Smooth muscle cell (in vitro differentiated cells): ENCODE results near the gene FBXL16. TPM values are rescaled to one million over a fixed set of nuclear protein-coding genes. Genes with fewer than 3 reads are reported as not detected.

Experiments used
- DNase-seq: peaks from one replicate; lab custom pipeline; 2025; ENCODE audit not compliant: unreplicated experiment; lab: John Stamatoyannopoulos, UW
- H2AFZ ChIP-seq: fragments of 200-600 bp; sonication (generic); 2 replicates; pipeline ENCODE4 v1.6.0; 2016; ENCODE audit warnings: antibody characterized with exemption, low read depth, mild to moderate bottlenecking
- H3F3A ChIP-seq: fragments of 200-600 bp; sonication (generic); 2 replicates; pipeline ENCODE4 v1.6.0; 2017; ENCODE audit warnings: antibody characterized with exemption, low read depth
- H3K27ac ChIP-seq: fragments of 200-600 bp; sonication (generic); 2 replicates; pipeline ENCODE4 v1.5.1; 2016; ENCODE audit warnings: low read depth, mild to moderate bottlenecking
- H3K27me3 ChIP-seq: fragments of 200-600 bp; sonication (generic); 2 replicates; pipeline ENCODE4 v1.6.1; 2016; ENCODE audit warnings: low read depth, mild to moderate bottlenecking
- H3K36me3 ChIP-seq: fragments of 200-600 bp; sonication (generic); 2 replicates; pipeline ENCODE4 v1.5.1; 2016; ENCODE audit warnings: low read depth
- H3K4me1 ChIP-seq: fragments of 200-600 bp; sonication (generic); 2 replicates; pipeline ENCODE4 v1.5.1; 2016; ENCODE audit warnings: low read depth
- H3K4me2 ChIP-seq: fragments of 200-600 bp; sonication (generic); 2 replicates; pipeline ENCODE4 v1.6.0; 2016; ENCODE audit warnings: mild to moderate bottlenecking
- H3K4me3 ChIP-seq: fragments of 200-600 bp; sonication (generic); 2 replicates; pipeline ENCODE4 v1.5.1; 2016; ENCODE audit warnings: mild to moderate bottlenecking
- H3K79me2 ChIP-seq: fragments of 200-600 bp; sonication (generic); 2 replicates; pipeline ENCODE4 v1.6.0; 2016; ENCODE audit warnings: low read depth, mild to moderate bottlenecking
- H3K9ac ChIP-seq: fragments of 200-600 bp; sonication (generic); 2 replicates; pipeline ENCODE4 v1.6.0; 2016; ENCODE audit warnings: low read depth
- H3K9me3 ChIP-seq: fragments of 200-600 bp; sonication (generic); replicated peaks from 2 replicates; pipeline ENCODE4 v1.5.1; 2016; ENCODE audit warnings: low read depth
- H4K20me1 ChIP-seq: fragments of 200-600 bp; sonication (generic); 2 replicates; pipeline ENCODE4 v1.6.0; 2016; ENCODE audit warnings: low read depth
- CTCF ChIP-seq: fragments of 200-600 bp; sonication (generic); IDR thresholded peaks from 2 replicates; pipeline ENCODE4 v1.5.1; 2017; ENCODE audit warnings: borderline replicate concordance, mild to moderate bottlenecking, antibody characterized with exemption; ENCODE audit not compliant: insufficient read depth, poor library complexity, severe bottlenecking
- WGBS: methylation state at CpG from one replicate; pipeline ENCODE4 v1.1.7; 2016; ENCODE audit warnings: low lambda C conversion rate; 5-methylcytosine and 5-hydroxymethylcytosine counted together
- polyA plus RNA-seq: library from polyadenylated mRNA; unstranded; fragments of >200 nt; fragmentation: Nextera tagmentation; extraction: Ambion mirVana; gene quantifications from 2 replicates; pipeline ENCODE4 v1.2.1, GENCODE V29; 2016
- total RNA-seq: library from RNA; depleted of rRNA; stranded (reverse); fragments of >200 nt; gene quantifications from 2 replicates; pipeline ENCODE4 v1.2.3, GENCODE V29; 2014

The FBXL16 gene
- total and polyA plus RNA-seq, 2 experiments from 2014 or later: 0.17 to 0.76 TPM

GRCh38 chr16:677316-678190 lies 28.0 kb downstream of the FBXL16 start:
- WGBS: 94% methylated on average over 45 of the region's 57 CpGs

GRCh38 chr16:676913-677312 lies 28.7 kb downstream of the FBXL16 start:
- no peaks in the 10 kb centered on the region for H3K36me3 ChIP-seq
- DNase-seq: no peak
- H3K4me3 ChIP-seq: no peak overlapping the region
- no peaks in the 10 kb centered on the region for H3K27me3 ChIP-seq
- H3K9ac ChIP-seq: no peak overlapping the region
- no peak overlapping the region for H2AFZ ChIP-seq
- 89% methylated on average over 19 of the region's 23 CpGs for WGBS
- no peak overlapping the region for H3K4me2 ChIP-seq
- H3F3A ChIP-seq: peaks cover 4% of the 10 kb centered on the region
- H3K9me3 ChIP-seq: no peaks in the 10 kb centered on the region
- peaks cover 15% of the 10 kb centered on the region for H3K4me1 ChIP-seq
- H3K79me2 ChIP-seq: peaks cover 14% of the 10 kb centered on the region
- TF ChIP-seq CTCF: no peak
- H4K20me1 ChIP-seq: peaks cover 31% of the 10 kb centered on the region
- no peak overlapping the region for H3K27ac ChIP-seq

More at GRCh38 chr16:677316-678190, 28.0 kb downstream of the FBXL16 start:
- Histone ChIP-seq H3K36me3 (no peaks in the 10 kb centered on the region), H3F3A (peaks cover 4% of the 10 kb centered on the region), H3K79me2 (peaks cover 20% of the 10 kb centered on the region), H3K27ac (no peak overlapping the region), H3K9me3 (no peaks in the 10 kb centered on the region), H2AFZ (no peak overlapping the region), H3K27me3 (no peaks in the 10 kb centered on the region), H4K20me1 (peaks cover 31% of the 10 kb centered on the region), H3K4me2 (no peak overlapping the region), H3K9ac (no peak overlapping the region), H3K4me1 (peaks cover 15% of the 10 kb centered on the region), H3K4me3 (no peak overlapping the region)
- TF ChIP-seq CTCF: no peak
- no peak for DNase-seq

- Histone ChIP-seq H3K27ac (no peak overlapping the region), H3K9ac (no peak overlapping the region), H2AFZ (no peak overlapping the region), H3K9me3 (no peaks in the 10 kb centered on the region), H3K4me3 (no peak overlapping the region), H3F3A (peaks cover 4% of the 10 kb centered on the region), H3K27me3 (no peaks in the 10 kb centered on the region), H3K79me2 (peaks cover 10% of the 10 kb centered on the region), H4K20me1 (peaks cover 28% of the 10 kb centered on the region), H3K36me3 (no peaks in the 10 kb centered on the region), H3K4me2 (no peak overlapping the region), H3K4me1 (peaks cover 14% of the 10 kb centered on the region)
- 95% methylated on average over 17 of the region's 21 CpGs for WGBS
- no peak for TF ChIP-seq CTCF
- DNase-seq: no peak
These were observed 29.1 kb downstream of the FBXL16 start for GRCh38 chr16:676565-676902.
